ENCODE results near the gene EMC1.

The EMC1 gene

DNA sequence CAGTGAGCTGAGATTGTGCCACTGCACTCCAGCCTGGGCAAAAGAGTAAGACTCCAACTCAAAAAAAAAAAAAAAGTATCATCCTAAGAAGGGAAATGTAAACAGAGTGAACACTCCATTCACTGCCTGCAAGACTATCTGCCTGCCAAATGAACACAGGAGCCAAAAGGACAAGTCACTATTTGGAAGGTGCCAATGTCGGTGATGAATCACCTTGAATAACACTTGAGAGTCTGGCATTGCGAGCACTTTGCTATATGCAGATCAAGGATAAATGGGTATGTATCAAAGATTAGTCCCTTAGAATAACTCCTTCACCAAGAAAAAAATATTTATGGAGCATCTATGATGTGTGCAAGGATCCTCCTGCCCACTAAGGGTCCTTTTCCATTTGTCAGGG, 47.9 kb downstream of the EMC1 start:
- Histone ChIP-seq H3K27ac (ENCODE audit: low read depth, low read length) (no peak overlapping the region), H3K9me3 (ENCODE audit: control insufficient read depth, insufficient read depth, low read length) (no peaks in the 10 kb centered on the region), H3K4me1 (ENCODE audit: control insufficient read depth, low read length) (peaks cover 14% of the 10 kb centered on the region), H3K9me2 (replicated peaks; ENCODE audit: control insufficient read depth, low read length) (no peaks in the 10 kb centered on the region), H3K4me2 (ENCODE audit: low read length) (no peak overlapping the region), H3K27me3 (ENCODE audit: control insufficient read depth, low read length) (no peaks in the 10 kb centered on the region), H4K20me1 (ENCODE audit: control insufficient read depth, insufficient read depth, low read depth, low read length) (peaks cover 18% of the 10 kb centered on the region), H3K79me2 (ENCODE audit: control insufficient read depth, low read length) (peaks cover 87% of the 10 kb centered on the region), H3K4me3 (ENCODE audit: low read length) (no peak overlapping the region), H3K36me3 (ENCODE audit: control insufficient read depth, low read length) (peaks cover 42% of the 10 kb centered on the region), H3F3A (ENCODE audit: control insufficient read depth, insufficient read depth) (no peaks in the 10 kb centered on the region)
- no peak for TF ChIP-seq EZH2phosphoT487 (IDR thresholded peaks at IDR 0.05; ENCODE audit: borderline replicate concordance, low read length)
- TF ChIP-seq, protein P1, sequence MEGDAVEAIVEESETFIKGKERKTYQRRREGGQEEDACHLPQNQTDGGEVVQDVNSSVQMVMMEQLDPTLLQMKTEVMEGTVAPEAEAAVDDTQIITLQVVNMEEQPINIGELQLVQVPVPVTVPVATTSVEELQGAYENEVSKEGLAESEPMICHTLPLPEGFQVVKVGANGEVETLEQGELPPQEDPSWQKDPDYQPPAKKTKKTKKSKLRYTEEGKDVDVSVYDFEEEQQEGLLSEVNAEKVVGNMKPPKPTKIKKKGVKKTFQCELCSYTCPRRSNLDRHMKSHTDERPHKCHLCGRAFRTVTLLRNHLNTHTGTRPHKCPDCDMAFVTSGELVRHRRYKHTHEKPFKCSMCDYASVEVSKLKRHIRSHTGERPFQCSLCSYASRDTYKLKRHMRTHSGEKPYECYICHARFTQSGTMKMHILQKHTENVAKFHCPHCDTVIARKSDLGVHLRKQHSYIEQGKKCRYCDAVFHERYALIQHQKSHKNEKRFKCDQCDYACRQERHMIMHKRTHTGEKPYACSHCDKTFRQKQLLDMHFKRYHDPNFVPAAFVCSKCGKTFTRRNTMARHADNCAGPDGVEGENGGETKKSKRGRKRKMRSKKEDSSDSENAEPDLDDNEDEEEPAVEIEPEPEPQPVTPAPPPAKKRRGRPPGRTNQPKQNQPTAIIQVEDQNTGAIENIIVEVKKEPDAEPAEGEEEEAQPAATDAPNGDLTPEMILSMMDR (IDR thresholded peaks at IDR 0.05; ENCODE audit: low read depth, low read length, poor library complexity, severe bottlenecking): no peak

DNA sequence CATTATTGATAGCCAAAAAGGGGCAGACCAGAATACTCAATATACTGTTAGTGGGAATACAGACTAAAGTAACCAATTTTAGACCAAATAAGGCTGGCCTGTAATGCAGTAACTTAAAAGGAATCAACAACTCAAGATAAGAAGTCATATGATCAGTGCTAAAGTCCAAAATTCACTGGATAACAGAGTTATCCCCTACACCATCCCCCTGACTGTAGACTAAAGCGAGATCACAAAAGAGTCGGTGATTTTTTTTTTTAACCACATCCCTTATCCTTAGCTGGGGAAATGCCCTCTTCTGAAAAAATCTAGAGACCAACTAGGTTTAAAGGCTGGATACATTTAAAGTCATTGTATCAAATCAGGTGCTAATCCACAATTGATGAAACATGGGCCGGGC, 48.9 kb downstream of the EMC1 start:
- H3K27me3 ChIP-seq (ENCODE audit: control insufficient read depth, low read length): no peaks in the 10 kb centered on the region
- no peaks in the 10 kb centered on the region for H3K9me2 ChIP-seq (replicated peaks; ENCODE audit: control insufficient read depth, low read length)
- peaks cover 77% of the 10 kb centered on the region for H3K79me2 ChIP-seq (ENCODE audit: control insufficient read depth, low read length)
- H3K4me2 ChIP-seq (ENCODE audit: low read length): no peak overlapping the region
- H3K4me3 ChIP-seq (ENCODE audit: low read length): no peak overlapping the region
- peaks cover 48% of the 10 kb centered on the region for H3K36me3 ChIP-seq (ENCODE audit: control insufficient read depth, low read length)
- no peaks in the 10 kb centered on the region for H3K9me3 ChIP-seq (ENCODE audit: control insufficient read depth, insufficient read depth, low read length)
- peaks cover 12% of the 10 kb centered on the region for H4K20me1 ChIP-seq (ENCODE audit: control insufficient read depth, insufficient read depth, low read depth, low read length)
- no peaks in the 10 kb centered on the region for H3F3A ChIP-seq (ENCODE audit: control insufficient read depth, insufficient read depth)
- no peak overlapping the region for H3K27ac ChIP-seq (ENCODE audit: low read depth, low read length)
- TF ChIP-seq, protein P1 (IDR thresholded peaks at IDR 0.05; ENCODE audit: low read depth, low read length, poor library complexity, severe bottlenecking): no peak
- no peak for TF ChIP-seq EZH2phosphoT487 (IDR thresholded peaks at IDR 0.05; ENCODE audit: borderline replicate concordance, low read length)
- peaks cover 8% of the 10 kb centered on the region; the same call in 1 of the 2 replicates for H3K4me1 ChIP-seq (ENCODE audit: control insufficient read depth, low read length)

DNA sequence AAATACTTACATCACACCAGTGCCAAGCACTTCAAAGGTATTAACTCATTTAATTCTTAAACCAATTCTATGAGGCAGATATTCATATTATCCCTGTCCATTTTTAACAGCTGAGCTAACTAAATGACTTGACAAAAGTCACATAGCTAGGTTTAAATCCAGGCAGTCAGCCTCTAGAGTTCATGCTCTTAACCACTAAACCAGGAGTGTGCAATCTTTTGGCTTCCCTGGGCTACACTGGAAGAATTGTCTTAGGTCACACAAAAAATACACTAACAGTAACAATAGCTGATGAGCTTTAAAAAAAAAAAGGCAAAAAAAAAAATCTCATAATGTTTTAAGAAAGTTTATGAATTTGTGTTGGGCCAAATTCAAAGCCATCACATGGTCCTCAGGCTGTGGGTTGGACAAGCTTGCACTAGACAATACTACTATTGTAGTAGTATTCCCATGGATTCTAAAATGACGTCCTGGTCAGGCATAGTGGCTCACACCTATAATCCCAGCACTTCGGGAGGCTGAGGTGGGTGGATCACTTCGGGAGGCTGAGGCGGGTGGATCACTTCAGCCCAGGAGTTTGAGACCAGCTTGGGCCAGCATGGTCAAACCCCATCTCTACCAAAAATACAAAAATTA, 51.2 kb downstream of the EMC1 start:
- Histone ChIP-seq H3K79me2 (ENCODE audit: control insufficient read depth, low read length) (peaks cover 54% of the 10 kb centered on the region), H3K27ac (ENCODE audit: low read depth, low read length) (no peak overlapping the region)
- TF ChIP-seq, protein P1 (IDR thresholded peaks at IDR 0.05; ENCODE audit: low read depth, low read length, poor library complexity, severe bottlenecking): no peak
- TF ChIP-seq EZH2phosphoT487 (IDR thresholded peaks at IDR 0.05; ENCODE audit: borderline replicate concordance, low read length): no peak

More for the DNA sequence above, 51.2 kb downstream of the EMC1 start:
- no peaks in the 10 kb centered on the region for H3K9me3 ChIP-seq (ENCODE audit: control insufficient read depth, insufficient read depth, low read length)
- no peaks in the 10 kb centered on the region for H3K27me3 ChIP-seq (ENCODE audit: control insufficient read depth, low read length)
- H4K20me1 ChIP-seq (ENCODE audit: control insufficient read depth, insufficient read depth, low read depth, low read length): peaks cover 6% of the 10 kb centered on the region
- H3K4me2 ChIP-seq (ENCODE audit: low read length): no peak overlapping the region
- H3K36me3 ChIP-seq (ENCODE audit: control insufficient read depth, low read length): peaks cover 67% of the 10 kb centered on the region
- H3F3A ChIP-seq (ENCODE audit: control insufficient read depth, insufficient read depth): no peaks in the 10 kb centered on the region
- peaks cover 4% of the 10 kb centered on the region; the same call in 1 of the 2 replicates for H3K4me1 ChIP-seq (ENCODE audit: control insufficient read depth, low read length)
- no peak overlapping the region for H3K4me3 ChIP-seq (ENCODE audit: low read length)
- H3K9me2 ChIP-seq (replicated peaks; ENCODE audit: control insufficient read depth, low read length): no peaks in the 10 kb centered on the region

Measured in DOHH2 (cell line).